GM23338 (cell line): ENCODE data around the gene FN3KRP. TPM values are rescaled to one million over a fixed set of nuclear protein-coding genes. Genes with fewer than 3 reads are reported as not detected.

Experiments used
- ATAC-seq: fragments of 200-7000 bp; cut with Tn5 transposase; 3 replicates; pipeline ENCODE4 v1.9.1; 2020
- DNase-seq: peaks from one replicate; pipeline ENCODE4 v3.0.0-alpha.2; 2015; ENCODE audit warnings: low spot score
- H2AFZ ChIP-seq: fragments of 200-600 bp; sonication (generic); 2 replicates; pipeline ENCODE4 v1.8.0; 2016; ENCODE audit warnings: antibody characterized with exemption, mild to moderate bottlenecking, moderate library complexity
- H3F3A ChIP-seq: fragments of 200-600 bp; sonication (generic); replicated peaks from 2 replicates; pipeline ENCODE4 v1.8.0; 2017; ENCODE audit warnings: antibody characterized with exemption, mixed run types, low read depth
- H3K27ac ChIP-seq: fragments of 200-600 bp; sonication (generic); 2 replicates; pipeline ENCODE4 v1.6.1; 2016; ENCODE audit warnings: low read depth
- H3K27me3 ChIP-seq: fragments of 200-600 bp; sonication (generic); 2 replicates; pipeline ENCODE4 v1.8.0; 2016; ENCODE audit warnings: mild to moderate bottlenecking, mixed run types, moderate library complexity; ENCODE audit not compliant: insufficient read depth
- H3K36me3 ChIP-seq: fragments of 200-600 bp; sonication (generic); 2 replicates; pipeline ENCODE4 v1.8.0; 2016; ENCODE audit warnings: mild to moderate bottlenecking; ENCODE audit not compliant: insufficient read depth
- H3K4me1 ChIP-seq: fragments of 200-600 bp; sonication (generic); 2 replicates; pipeline ENCODE4 v1.8.0; 2016; ENCODE audit warnings: mild to moderate bottlenecking, moderate library complexity; ENCODE audit not compliant: insufficient read depth
- H3K4me2 ChIP-seq: fragments of 200-600 bp; sonication (generic); 2 replicates; pipeline ENCODE4 v1.7.1; 2017; ENCODE audit warnings: mixed run types
- H3K4me3 ChIP-seq: fragments of 200-600 bp; sonication (generic); 2 replicates; pipeline ENCODE4 v1.6.1; 2016; ENCODE audit warnings: mixed run types
- H3K79me2 ChIP-seq: fragments of 200-600 bp; sonication (generic); replicated peaks from 2 replicates; pipeline ENCODE4 v1.8.0; 2017; ENCODE audit warnings: mild to moderate bottlenecking; ENCODE audit not compliant: insufficient read depth
- H3K9me2 ChIP-seq: fragments of 200-600 bp; sonication (generic); 2 replicates; pipeline ENCODE4 v1.8.0; 2017; ENCODE audit not compliant: insufficient read depth
- H4K20me1 ChIP-seq: fragments of 200-600 bp; sonication (generic); replicated peaks from 2 replicates; pipeline ENCODE4 v1.8.0; 2017; ENCODE audit warnings: mild to moderate bottlenecking; ENCODE audit not compliant: insufficient read depth
- H3K27ac Mint-ChIP-seq: 2 replicates; pipeline ENCODE4 v1.8.0; 2020; ENCODE audit warnings: inconsistent platforms, mild to moderate bottlenecking, moderate library complexity, mixed read lengths
- H3K27me3 Mint-ChIP-seq: 3 replicates; pipeline ENCODE4 v1.8.0; 2022; ENCODE audit warnings: low read depth, mild to moderate bottlenecking, moderate library complexity, mixed read lengths, inconsistent platforms; ENCODE audit not compliant: insufficient read depth, poor library complexity
- H3K36me3 Mint-ChIP-seq: 3 replicates; pipeline ENCODE4 v1.8.0; 2021; ENCODE audit warnings: low read depth, mild to moderate bottlenecking, inconsistent platforms, moderate library complexity, mixed read lengths
- H3K4me1 Mint-ChIP-seq: 3 replicates; pipeline ENCODE4 v1.8.0; 2020; ENCODE audit warnings: mild to moderate bottlenecking, inconsistent platforms, mixed read lengths
- H3K4me3 Mint-ChIP-seq: 3 replicates; pipeline ENCODE4 v1.8.0; 2021; ENCODE audit warnings: moderate library complexity, mild to moderate bottlenecking, inconsistent platforms, mixed read lengths
- H3K9me3 Mint-ChIP-seq: 3 replicates; pipeline ENCODE4 v1.8.0; 2020; ENCODE audit warnings: moderate library complexity, mild to moderate bottlenecking, inconsistent platforms, mixed read lengths
- CREB1 ChIP-seq: fragments of 250-450 bp; sonication (Bioruptor Pico); IDR thresholded peaks from 2 replicates; pipeline ENCODE4 v1.5.0; 2020; ENCODE audit warnings: low read depth, mild to moderate bottlenecking, moderate library complexity
- EZH2 ChIP-seq: fragments of 200-600 bp; sonication (generic); IDR thresholded peaks from one replicate; pipeline ENCODE4 v1.8.0; 2017; ENCODE audit warnings: antibody characterized with exemption, mild to moderate bottlenecking, low read depth; ENCODE audit not compliant: unreplicated experiment
- EZH2phosphoT487 ChIP-seq: fragments of 200-600 bp; sonication (generic); IDR thresholded peaks from one replicate; pipeline ENCODE4 v1.8.1; 2018; ENCODE audit warnings: antibody characterized with exemption; ENCODE audit not compliant: unreplicated experiment
- JUNB ChIP-seq: IDR thresholded peaks from one replicate; pipeline ENCODE4 v1.6.1; 2016; ENCODE audit warnings: antibody characterized with exemption; ENCODE audit not compliant: unreplicated experiment
- NANOG ChIP-seq: IDR thresholded peaks from 2 replicates; pipeline ENCODE4 v1.6.1; 2016; ENCODE audit warnings: antibody characterized with exemption, borderline replicate concordance
- POLR2AphosphoS5 ChIP-seq: IDR thresholded peaks from 2 replicates; pipeline ENCODE4 v1.6.1; 2016; ENCODE audit warnings: antibody characterized with exemption, low read depth
- STAT1 ChIP-seq: IDR thresholded peaks from one replicate; pipeline ENCODE4 v1.6.1; 2016; ENCODE audit warnings: antibody characterized with exemption; ENCODE audit not compliant: unreplicated experiment
- ZNF114 ChIP-seq: fragments of 250-450 bp; sonication (Bioruptor Pico); IDR thresholded peaks from 2 replicates; pipeline ENCODE4 v1.5.0; 2020; ENCODE audit warnings: mild to moderate bottlenecking, moderate library complexity
- ZNF331 ChIP-seq: fragments of 250-450 bp; sonication (Bioruptor Pico); IDR thresholded peaks from 2 replicates; pipeline ENCODE4 v1.5.0; 2020; ENCODE audit warnings: low read depth, mild to moderate bottlenecking, moderate library complexity
- polyA plus RNA-seq: library from polyadenylated mRNA; unstranded; fragments of >200 nt; fragmentation: Nextera tagmentation; extraction: Ambion mirVana; gene quantifications from 2 replicates; pipeline ENCODE4 v1.2.1, GENCODE V29; 2016
- total RNA-seq: library from RNA; depleted of rRNA; stranded (reverse); fragments of >200 nt; shearing (Covaris generic); gene quantifications from 2 replicates; pipeline ENCODE4 v1.2.3, GENCODE V29; 2014
- TF ChIP-seq, protein P1 (sequence below): fragments of 250-450 bp; sonication (Bioruptor Pico); IDR thresholded peaks from 2 replicates; pipeline ENCODE4 v1.5.0; 2020; ENCODE audit warnings: mild to moderate bottlenecking, moderate library complexity
- TF ChIP-seq, protein P2 (sequence below): IDR thresholded peaks from 2 replicates; pipeline ENCODE4 v1.6.1; 2016; ENCODE audit warnings: antibody characterized with exemption
- TF ChIP-seq, protein P3 (sequence below), 2 experiments: fragments of 200-600 bp in 1 of 2; sonication (generic) in 1 of 2; conservative IDR thresholded peaks; 2 replicates each; pipeline versions ENCODE4 v1.5.1 to v1.6.1; 2016 to 2017; ENCODE audit warnings: antibody characterized with exemption in 2 of 2, low read depth in 2 of 2, mild to moderate bottlenecking in 2 of 2, moderate library complexity in 1 of 2
- TF ChIP-seq, protein P4 (sequence below): IDR thresholded peaks from one replicate; pipeline ENCODE4 v1.6.1; 2018; ENCODE audit warnings: antibody characterized with exemption; ENCODE audit not compliant: unreplicated experiment

FN3KRP gene
- total and polyA plus RNA-seq, 2 experiments from 2014 or later = 15.9 to 16.7 TPM

DNA sequence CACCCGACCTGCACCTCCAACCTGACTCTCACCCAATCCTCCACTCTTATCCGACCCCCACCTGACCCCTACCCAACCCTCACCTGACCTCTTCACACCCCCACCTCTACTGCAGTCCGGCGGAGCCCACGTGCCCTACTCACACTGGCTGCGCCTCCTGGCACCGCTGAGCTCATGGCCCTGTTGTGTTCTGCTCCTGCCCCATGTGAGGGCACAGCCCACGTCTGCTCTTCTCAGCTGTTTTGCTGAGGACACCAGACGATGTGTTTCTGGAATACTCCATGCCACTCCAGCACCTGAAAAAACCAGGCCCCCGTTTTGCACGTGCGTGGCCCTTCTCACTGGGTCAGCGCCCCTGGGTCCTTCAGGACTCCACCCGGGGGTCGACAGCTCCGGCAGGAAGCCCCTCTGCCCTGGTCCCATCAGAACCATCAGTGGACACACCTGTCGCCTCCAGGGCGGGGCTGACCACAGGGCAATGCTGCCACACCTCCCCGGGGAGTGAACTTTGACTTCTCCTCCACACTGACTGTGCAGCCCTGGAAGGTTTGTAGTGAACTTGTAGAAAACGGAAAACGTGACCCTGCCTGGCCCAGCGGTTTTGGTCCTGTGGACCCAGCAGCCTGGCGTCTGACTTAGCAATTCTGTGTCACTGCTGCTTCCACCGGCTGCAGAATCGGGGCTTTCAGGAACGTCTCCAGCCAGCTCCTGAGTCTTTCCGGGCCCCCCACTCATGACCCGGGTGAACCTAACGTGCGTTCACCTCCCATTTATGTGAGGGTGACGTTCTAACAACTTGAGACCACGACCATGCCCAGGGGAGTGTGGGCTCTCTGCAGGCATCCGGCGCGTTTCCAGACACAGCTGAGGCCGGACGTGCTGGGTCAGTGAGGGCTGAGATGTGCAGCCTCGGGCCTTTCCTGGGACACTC is 12.3 kb upstream of the FN3KRP start:
- Mint-ChIP-seq H3K27me3 (peaks cover 11% of the 10 kb centered on the region), H3K9me3 (no peaks in the 10 kb centered on the region)
- H3K36me3 ChIP-seq = no peaks in the 10 kb centered on the region

More for the DNA sequence above, 12.3 kb upstream of the FN3KRP start:
- no peaks in the 10 kb centered on the region for H3K4me1 ChIP-seq
- H3K9me2 ChIP-seq = no peaks in the 10 kb centered on the region
- H3K4me2 ChIP-seq = no peak overlapping the region
- DNase-seq (no peak), ATAC-seq (no peak)
- Mint-ChIP-seq H3K27ac (no peak overlapping the region), H3K36me3 (no peaks in the 10 kb centered on the region; the same call in 2 of the 3 replicates), H3K4me3 (no peak overlapping the region), H3K4me1 (no peaks in the 10 kb centered on the region)
- no peak overlapping the region for H2AFZ ChIP-seq
- peaks cover 7% of the 10 kb centered on the region; the same call in 1 of the 2 replicates for H3K27me3 ChIP-seq
- H4K20me1 ChIP-seq = no peaks in the 10 kb centered on the region
- H3K79me2 ChIP-seq = no peaks in the 10 kb centered on the region
- TF ChIP-seq, protein P1, sequence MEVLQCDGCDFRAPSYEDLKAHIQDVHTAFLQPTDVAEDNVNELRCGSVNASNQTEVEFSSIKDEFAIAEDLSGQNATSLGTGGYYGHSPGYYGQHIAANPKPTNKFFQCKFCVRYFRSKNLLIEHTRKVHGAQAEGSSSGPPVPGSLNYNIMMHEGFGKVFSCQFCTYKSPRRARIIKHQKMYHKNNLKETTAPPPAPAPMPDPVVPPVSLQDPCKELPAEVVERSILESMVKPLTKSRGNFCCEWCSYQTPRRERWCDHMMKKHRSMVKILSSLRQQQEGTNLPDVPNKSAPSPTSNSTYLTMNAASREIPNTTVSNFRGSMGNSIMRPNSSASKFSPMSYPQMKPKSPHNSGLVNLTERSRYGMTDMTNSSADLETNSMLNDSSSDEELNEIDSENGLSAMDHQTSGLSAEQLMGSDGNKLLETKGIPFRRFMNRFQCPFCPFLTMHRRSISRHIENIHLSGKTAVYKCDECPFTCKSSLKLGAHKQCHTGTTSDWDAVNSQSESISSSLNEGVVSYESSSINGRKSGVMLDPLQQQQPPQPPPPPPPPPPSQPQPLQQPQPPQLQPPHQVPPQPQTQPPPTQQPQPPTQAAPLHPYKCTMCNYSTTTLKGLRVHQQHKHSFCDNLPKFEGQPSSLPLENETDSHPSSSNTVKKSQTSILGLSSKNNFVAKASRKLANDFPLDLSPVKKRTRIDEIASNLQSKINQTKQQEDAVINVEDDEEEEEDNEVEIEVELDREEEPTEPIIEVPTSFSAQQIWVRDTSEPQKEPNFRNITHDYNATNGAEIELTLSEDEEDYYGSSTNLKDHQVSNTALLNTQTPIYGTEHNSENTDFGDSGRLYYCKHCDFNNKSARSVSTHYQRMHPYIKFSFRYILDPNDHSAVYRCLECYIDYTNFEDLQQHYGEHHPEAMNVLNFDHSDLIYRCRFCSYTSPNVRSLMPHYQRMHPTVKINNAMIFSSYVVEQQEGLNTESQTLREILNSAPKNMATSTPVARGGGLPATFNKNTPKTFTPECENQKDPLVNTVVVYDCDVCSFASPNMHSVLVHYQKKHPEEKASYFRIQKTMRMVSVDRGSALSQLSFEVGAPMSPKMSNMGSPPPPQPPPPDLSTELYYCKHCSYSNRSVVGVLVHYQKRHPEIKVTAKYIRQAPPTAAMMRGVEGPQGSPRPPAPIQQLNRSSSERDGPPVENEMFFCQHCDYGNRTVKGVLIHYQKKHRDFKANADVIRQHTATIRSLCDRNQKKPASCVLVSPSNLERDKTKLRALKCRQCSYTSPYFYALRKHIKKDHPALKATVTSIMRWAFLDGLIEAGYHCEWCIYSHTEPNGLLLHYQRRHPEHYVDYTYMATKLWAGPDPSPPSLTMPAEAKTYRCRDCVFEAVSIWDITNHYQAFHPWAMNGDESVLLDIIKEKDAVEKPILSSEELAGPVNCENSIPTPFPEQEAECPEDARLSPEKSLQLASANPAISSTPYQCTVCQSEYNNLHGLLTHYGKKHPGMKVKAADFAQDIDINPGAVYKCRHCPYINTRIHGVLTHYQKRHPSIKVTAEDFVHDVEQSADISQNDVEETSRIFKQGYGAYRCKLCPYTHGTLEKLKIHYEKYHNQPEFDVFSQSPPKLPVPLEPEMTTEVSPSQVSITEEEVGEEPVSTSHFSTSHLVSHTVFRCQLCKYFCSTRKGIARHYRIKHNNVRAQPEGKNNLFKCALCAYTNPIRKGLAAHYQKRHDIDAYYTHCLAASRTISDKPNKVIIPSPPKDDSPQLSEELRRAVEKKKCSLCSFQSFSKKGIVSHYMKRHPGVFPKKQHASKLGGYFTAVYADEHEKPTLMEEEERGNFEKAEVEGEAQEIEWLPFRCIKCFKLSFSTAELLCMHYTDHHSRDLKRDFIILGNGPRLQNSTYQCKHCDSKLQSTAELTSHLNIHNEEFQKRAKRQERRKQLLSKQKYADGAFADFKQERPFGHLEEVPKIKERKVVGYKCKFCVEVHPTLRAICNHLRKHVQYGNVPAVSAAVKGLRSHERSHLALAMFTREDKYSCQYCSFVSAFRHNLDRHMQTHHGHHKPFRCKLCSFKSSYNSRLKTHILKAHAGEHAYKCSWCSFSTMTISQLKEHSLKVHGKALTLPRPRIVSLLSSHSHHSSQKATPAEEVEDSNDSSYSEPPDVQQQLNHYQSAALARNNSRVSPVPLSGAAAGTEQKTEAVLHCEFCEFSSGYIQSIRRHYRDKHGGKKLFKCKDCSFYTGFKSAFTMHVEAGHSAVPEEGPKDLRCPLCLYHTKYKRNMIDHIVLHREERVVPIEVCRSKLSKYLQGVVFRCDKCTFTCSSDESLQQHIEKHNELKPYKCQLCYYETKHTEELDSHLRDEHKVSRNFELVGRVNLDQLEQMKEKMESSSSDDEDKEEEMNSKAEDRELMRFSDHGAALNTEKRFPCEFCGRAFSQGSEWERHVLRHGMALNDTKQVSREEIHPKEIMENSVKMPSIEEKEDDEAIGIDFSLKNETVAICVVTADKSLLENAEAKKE (CRISPR knock-in tag) = no peak
- no peak for TF ChIP-seq NANOG
- no peak for TF ChIP-seq CREB1
- no peak for TF ChIP-seq ZNF114 (CRISPR knock-in tag)
- TF ChIP-seq POLR2AphosphoS5 = no peak
- TF ChIP-seq, protein P2, sequence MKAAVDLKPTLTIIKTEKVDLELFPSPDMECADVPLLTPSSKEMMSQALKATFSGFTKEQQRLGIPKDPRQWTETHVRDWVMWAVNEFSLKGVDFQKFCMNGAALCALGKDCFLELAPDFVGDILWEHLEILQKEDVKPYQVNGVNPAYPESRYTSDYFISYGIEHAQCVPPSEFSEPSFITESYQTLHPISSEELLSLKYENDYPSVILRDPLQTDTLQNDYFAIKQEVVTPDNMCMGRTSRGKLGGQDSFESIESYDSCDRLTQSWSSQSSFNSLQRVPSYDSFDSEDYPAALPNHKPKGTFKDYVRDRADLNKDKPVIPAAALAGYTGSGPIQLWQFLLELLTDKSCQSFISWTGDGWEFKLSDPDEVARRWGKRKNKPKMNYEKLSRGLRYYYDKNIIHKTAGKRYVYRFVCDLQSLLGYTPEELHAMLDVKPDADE = no peak
- no peak for TF ChIP-seq EZH2
- TF ChIP-seq JUNB = no peak
- no peak for TF ChIP-seq STAT1
- TF ChIP-seq, protein P3, sequence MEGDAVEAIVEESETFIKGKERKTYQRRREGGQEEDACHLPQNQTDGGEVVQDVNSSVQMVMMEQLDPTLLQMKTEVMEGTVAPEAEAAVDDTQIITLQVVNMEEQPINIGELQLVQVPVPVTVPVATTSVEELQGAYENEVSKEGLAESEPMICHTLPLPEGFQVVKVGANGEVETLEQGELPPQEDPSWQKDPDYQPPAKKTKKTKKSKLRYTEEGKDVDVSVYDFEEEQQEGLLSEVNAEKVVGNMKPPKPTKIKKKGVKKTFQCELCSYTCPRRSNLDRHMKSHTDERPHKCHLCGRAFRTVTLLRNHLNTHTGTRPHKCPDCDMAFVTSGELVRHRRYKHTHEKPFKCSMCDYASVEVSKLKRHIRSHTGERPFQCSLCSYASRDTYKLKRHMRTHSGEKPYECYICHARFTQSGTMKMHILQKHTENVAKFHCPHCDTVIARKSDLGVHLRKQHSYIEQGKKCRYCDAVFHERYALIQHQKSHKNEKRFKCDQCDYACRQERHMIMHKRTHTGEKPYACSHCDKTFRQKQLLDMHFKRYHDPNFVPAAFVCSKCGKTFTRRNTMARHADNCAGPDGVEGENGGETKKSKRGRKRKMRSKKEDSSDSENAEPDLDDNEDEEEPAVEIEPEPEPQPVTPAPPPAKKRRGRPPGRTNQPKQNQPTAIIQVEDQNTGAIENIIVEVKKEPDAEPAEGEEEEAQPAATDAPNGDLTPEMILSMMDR (conservative IDR thresholded peaks at IDR 0.05; ENCODE audit: low read depth in 2 of 2) = no peak
- TF ChIP-seq EZH2phosphoT487 = no peak
- TF ChIP-seq, protein P4, sequence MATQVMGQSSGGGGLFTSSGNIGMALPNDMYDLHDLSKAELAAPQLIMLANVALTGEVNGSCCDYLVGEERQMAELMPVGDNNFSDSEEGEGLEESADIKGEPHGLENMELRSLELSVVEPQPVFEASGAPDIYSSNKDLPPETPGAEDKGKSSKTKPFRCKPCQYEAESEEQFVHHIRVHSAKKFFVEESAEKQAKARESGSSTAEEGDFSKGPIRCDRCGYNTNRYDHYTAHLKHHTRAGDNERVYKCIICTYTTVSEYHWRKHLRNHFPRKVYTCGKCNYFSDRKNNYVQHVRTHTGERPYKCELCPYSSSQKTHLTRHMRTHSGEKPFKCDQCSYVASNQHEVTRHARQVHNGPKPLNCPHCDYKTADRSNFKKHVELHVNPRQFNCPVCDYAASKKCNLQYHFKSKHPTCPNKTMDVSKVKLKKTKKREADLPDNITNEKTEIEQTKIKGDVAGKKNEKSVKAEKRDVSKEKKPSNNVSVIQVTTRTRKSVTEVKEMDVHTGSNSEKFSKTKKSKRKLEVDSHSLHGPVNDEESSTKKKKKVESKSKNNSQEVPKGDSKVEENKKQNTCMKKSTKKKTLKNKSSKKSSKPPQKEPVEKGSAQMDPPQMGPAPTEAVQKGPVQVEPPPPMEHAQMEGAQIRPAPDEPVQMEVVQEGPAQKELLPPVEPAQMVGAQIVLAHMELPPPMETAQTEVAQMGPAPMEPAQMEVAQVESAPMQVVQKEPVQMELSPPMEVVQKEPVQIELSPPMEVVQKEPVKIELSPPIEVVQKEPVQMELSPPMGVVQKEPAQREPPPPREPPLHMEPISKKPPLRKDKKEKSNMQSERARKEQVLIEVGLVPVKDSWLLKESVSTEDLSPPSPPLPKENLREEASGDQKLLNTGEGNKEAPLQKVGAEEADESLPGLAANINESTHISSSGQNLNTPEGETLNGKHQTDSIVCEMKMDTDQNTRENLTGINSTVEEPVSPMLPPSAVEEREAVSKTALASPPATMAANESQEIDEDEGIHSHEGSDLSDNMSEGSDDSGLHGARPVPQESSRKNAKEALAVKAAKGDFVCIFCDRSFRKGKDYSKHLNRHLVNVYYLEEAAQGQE = no peak
- TF ChIP-seq ZNF331 = no peak
- H3K4me3 ChIP-seq = no peak overlapping the region
- H3F3A ChIP-seq = 0 out of 2 replicates have a peak, but pooled peaks cover 5% of the 10 kb centered on the region
- H3K27ac ChIP-seq = no peak overlapping the region
